Pons (tissue), 1 donor: Measurements from ENCODE around the gene SLC6A19.
"Not testable (repeated sequence)": the region's sequence is repeated elsewhere in the genome, so short reads cannot be mapped to it uniquely, and the experiment has no call there.

Source experiments
- DNase-seq: peaks from one replicate; pipeline ENCODE4 v3.0.0-alpha.2; 2016; ENCODE audit warnings: low spot score

The SLC6A19 gene

DNA sequence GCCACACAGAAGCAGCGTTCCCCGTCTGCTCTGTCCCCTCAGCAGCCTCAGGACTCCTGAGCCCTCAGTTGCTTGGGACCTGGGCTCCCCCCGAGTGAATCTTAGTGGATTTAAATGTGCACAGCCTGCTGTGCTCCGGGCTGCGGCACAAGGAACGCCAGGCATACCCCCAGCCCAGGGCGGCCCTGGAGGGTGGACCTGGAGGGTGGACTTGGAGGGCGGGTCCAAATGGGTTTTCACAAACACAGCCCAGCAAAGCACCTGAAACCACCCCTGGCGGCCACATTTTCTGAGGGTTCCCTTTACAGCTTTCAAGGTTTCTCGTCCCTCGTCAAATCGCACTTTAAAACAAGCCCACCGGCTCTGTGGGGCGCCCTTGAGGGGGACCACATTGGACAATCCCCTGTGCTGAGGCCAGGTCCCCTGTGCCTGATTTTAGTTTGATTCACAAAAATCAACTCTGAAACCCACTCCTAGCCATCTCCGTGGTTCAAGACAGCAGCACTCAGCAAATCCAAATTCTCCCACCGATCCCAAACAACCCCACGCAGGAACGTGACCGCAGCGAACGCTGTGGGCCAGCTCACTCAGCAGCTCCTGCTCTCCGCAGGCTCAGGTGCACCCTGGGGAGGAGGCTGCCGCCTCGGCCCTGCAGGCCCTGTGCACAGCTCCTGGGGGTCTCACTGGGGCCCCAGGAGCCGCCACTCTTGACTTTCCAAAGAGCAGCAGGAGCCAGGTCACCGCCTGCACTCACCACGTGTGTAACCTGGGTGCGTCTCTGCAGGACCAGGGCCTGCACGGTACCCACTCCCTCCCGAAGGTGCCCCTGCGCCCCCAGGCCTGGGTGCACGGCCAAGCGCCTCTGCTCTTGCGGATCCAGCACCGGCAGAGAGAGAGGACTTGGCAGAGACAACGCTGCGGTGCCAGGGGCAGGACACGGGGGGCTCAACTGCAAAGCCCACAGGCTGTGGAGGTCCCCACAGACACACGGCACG, 64.4 kb downstream of the SLC6A19 start:
- no peak for DNase-seq

DNA sequence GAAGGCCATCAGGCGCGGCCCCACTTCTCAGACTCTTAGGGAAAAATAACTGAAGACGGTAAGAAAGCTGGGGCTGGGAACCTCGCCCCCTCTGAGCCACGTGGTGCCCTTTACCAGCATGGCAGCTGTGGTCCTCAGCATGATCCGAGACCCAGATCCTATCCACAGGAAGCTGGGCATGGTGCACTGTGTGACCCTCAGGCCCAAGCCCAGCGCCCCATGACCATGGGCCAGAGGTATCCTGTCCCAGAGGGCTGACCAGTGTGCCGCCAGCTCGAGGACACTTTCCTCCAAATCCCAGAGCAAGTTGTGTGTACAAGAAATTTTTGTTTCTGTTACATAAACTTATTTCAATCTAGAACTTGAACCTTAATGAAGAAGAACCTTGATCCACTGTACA, 65.4 kb downstream of the SLC6A19 start:
- no peak for DNase-seq

DNA sequence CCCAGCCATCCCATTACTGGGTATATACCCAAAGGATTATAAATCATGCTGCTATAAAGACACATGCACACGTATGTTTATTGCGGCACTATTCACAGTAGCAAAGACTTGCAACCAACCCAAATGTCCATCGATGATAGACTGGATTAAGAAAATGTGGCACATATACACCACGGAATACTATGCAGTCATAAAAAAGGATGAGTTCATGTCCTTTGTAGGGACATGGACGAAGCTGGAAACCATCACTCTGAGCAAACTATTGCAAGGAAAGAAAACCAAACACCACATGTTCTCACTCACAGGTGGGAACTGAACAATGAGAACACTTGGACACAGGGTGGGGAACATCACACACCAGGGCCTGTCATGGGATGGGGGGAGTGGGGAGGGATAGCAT, 66.1 kb downstream of the SLC6A19 start:
- not testable (repeated sequence) for DNase-seq

DNA sequence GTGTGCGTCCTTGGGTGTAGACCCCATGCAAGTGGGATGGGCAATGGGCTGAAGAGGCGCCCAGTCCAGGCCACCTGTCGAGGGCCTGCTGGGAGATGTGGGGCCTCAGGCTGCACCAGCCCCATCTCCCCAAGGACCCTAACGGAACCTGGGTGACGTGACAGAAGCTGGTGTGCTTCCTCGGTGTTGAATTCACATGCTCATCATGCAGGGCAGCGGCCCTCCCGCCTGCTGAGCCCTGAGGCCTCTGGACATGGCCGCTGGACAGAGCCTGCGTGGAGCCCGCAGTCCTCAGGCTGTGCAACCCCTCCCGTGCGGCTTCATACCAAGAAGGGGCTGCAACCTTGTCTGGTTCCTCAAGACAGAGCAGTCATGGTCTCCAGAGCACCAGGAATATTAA, 66.7 kb downstream of the SLC6A19 start:
- DNase-seq, result no peak

DNA sequence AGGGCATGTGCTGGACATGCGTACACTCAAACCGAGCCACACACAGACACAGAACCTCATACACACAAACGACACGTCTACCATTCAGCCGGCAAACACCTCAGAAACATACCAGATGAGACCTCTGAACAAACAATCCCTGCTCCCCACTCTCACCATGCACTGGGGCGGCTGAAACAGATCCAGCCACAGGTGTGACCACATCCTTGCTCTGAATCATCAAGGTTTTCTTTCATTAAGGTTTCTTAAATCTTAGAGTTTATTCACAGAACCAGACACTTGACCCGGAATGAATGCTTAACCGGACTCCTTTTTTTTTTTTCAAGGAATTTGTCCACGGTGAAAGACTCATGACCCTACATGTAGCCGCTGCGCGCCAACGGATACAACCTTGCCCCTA, 67.3 kb downstream of the SLC6A19 start:
- DNase-seq, result no peak

DNA sequence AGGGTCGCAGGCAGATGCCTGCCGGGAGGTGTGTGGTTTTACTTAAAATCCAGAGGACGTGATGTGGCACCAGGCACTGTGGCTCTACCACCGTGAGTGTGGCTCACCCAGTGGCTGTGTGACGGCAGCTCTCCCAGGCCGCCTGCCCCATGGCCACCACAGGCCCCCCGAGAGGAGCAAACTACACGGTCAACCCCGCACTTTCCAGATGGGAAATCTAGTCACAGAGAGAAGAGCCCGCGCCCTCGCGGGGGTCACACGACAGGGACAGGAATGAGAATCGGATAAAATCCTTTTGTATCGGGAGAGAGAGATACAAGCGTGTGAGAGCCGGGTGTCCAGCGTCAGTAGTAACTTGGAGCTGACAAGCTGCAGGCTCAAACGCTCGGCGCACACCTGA, 69.0 kb downstream of the SLC6A19 start:
- DNase-seq, result no peak

DNA sequence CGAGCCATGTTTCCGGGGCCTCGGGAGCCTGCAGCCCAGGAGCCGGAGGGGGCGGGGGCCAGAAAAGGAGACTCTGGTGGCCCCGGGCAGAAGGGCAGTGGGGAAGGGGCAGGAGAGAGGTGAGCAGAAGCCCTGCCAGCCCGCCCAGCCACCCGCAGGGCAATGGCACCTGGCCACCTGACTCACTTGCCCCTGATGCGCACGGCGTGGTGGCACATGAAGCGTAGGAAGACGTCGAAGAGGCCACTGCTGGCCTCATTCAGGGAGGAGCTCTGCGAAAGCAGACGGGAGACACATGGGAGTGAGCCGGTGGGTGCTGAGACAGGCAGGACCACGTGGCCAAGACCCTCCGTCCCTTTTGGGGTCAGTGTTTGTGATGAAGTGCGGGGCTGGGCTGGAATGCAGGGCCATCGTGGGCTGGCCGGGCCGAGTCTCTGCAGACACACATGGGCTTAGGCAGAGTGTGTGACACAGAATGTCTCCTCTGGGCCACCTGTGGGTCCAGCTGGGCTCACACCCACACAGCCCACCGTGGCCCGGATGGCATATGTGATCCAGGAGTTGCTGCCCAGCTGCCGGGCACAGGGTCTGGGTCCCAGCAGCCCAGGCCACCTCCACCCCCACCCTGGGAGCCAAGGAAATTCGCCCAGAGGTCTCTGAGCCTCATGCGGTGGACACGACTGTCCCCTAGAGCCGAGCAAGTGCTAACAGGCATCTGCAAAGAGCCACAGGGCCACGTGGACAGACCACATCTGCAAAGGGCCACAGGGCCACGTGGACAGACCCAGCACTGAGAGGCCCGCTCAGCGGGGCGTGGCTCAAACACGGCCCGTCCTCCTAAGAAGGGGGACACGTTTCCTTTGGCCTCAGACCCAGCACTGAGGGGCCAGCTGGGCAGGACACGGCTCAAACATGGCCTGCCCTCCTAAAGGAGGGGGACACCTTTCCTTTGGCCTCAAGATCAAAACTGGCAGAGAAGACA, 69.8 kb downstream of the SLC6A19 start:
- no peak for DNase-seq

DNA sequence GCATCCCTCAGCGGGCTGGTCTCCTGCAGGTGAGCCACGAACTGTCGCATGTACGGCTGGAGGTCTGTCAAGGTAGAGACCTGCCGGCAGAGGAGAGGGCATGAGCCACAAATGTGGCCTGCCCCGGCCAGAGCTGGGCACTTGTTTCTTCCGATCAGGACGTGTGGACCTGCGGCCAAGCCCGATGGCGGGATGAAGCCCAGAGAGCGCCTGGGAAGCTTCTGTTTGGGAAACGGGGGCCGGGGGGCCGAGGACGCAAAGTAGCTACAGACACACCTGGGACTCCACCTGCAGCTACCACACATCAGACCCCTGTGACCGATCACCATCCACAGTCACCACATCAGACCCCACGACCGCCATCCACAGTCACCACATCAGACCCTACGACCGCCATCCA, 70.8 kb downstream of the SLC6A19 start:
- DNase-seq, result no peak

DNA sequence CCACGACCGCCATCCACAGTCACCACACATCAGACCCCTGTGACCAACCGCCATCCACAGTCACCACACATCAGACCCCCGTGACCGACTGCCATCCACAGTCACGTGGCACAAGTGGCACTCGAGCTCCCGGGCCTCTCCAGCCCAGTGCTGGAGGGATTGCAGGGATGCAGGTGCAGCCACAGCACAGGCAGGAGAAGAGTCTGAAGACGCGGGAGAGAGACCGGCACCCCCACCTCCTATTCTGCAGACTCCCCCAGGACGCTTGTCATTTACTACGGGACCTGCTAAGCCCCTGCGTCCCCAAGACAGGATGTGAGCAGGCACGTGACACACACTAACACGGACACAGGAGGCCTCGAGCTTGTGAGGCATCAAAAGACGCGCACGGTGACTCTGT, 72.3 kb downstream of the SLC6A19 start:
- no peak for DNase-seq

DNA sequence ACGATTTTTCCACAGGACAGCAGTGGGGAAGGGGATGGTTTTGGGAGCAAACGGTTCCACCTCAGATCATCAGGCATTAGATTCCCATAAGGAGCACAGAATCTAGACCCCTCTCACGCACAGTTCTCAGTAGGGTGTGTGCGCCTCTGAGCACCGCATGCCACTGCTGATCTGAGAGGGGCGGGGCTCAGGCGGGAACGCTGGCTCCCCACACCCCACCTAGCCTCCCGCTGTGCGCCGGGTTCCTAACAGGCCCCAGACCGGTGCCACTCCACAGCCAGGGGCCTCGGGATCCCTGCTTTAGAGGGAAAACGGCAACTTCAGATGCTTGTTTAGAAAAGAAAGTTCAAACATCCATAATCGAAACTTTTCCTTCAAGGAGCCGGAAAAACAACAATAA, 73.1 kb downstream of the SLC6A19 start:
- DNase-seq, result no peak
